GM18511 (cell line): Measurements from ENCODE around the gene RPE65.
"Not testable (repeated sequence)": the region's sequence is repeated elsewhere in the genome, so short reads cannot be mapped to it uniquely, and the experiment has no call there.

ENCODE experiments used
- ATAC-seq: cut with Tn5 transposase; IDR thresholded peaks from one replicate; pipeline ENCODE4 v1.9.1; 2021; ENCODE audit warnings: mild to moderate bottlenecking, moderate library complexity; ENCODE audit not compliant: unreplicated experiment

RPE65 gene

GRCh38 chr1:68449901-68450300, at the start of gene RPE65:
TSS of gene RPE65 (minus strand) at chr1:68449954. CDS start at chr1:68449905, 49 bp downstream.
- ATAC-seq = no peak

GRCh38 chr1:68497358-68497698, 47.6 kb upstream of the RPE65 start:
- ATAC-seq = peak; percentile 34

DNA sequence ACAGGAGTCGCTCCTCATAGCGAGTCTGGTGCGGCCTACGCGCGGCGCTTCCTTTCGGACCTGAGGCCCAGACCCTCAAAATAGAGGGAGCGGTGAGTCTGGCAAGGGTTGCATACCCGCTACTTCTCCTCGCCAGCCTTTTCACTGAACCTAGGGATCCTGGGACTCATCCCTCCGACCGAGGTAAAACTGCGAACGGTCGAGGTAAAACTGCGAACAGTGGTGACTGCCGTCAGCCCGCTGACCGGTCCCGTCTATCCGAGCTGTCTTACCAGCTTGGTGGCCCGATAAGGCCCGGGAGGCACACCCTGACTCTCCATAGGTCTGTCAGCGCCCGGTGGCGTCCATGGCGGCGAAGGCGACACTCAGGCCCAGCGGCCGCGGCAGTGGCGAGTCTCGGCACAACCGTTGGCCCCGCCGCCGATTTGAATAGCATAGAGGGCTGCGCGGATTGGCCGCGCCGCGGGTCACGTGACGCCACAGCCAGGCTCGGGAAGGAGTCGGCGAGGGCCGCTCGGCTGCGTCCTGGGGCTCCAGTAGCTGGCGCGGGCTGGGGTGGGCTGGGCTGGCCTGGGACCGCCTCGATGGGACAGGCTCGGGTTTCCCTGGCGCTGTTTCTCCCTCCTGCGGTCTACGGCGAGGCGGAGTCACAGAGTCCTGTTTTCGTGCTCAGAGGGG, 47.1 kb upstream of the RPE65 start, which contains the start of gene DEPDC1:
TSS of gene DEPDC1 (minus strand) at position 403 of the 678 bp plus-strand sequence. CDS start at position 320, 83 bp downstream.
- peak; percentile 93 for ATAC-seq

DNA sequence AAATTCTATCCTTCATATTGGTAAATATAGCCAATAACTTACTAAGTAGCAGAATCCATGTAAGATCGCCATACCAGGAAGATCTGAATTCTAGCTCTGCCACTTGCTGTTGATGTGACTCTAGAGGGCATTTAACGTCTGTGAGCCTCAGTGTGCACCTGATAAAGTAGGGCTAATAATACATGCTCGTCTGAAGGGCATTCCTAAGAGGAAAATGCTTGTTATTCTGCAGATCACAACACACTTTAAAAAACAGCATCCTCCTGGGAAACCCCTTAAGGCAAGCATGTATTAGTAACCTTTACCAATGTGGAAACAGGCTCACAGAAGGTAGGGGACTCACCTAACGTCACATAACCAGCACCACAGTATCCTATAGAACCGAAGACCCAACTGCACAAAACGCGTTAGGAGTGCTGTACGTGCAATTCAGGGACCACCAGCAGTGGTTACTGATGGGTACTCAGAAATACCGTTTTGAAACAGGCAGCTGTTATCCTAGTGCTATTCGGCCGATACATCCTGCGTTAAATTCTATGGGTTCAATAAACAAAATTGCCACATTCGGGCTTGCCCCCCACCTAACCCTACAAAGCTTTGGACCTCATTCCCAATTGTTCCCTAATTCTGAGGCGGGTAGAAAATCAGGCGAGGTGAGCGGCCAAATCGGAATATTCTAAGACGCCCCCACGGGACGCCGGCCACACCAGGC, 46.4 kb upstream of the RPE65 start:
- ATAC-seq = peak; percentile 23

- ATAC-seq = no peak
These were observed 45.8 kb upstream of the RPE65 start for GRCh38 chr1:68495532-68495931.

GRCh38 chr1:68493193-68493592, 43.4 kb upstream of the RPE65 start:
- no peak for ATAC-seq

DNA sequence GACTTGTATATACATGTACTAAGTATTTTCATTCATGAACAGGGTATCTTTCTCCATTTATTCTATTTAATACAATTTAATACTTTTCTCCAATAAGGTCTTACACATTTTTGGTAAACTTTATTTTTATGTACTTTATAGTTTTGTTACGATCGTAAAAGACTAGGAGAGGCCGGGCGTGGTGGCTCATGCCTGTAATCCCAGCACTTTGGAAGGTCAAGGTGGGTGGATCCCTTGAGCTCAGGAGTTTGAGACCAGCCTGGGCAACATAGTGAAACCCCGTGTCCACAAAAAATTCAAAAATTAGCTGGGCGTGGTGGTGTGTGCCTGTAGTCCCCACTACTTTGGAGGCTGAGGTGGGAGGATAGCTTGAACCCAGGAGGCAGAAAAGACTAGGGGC, 42.5 kb upstream of the RPE65 start:
- ATAC-seq = not testable (repeated sequence)

DNA sequence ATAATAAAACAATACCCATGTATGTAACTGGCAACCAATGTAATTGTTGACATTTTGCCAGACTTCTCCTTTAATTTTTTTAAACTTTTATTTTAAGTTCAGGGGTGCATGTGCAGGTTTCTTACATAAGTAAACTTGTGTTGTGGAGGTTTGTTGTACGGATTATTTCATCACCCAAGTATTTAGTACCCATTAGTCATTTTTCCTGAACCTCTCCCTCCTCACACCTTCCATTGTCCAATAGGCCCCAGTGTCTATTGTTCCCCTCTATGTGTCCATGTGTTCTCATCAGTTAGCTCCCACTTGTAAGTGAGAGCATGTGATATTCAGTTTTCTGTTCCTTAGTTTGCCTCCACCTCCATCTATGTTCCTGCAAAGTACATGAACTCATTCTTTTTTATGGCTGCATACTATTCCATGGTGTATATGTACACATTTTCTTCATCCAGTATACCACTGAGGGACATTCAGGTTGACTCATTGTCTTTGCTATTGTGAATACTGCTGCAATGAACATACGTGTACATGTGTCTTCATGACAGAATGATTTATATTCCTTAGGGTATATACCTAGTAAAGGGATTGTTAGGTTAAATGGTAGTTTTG, 40.4 kb upstream of the RPE65 start:
- ATAC-seq = no peak

DNA sequence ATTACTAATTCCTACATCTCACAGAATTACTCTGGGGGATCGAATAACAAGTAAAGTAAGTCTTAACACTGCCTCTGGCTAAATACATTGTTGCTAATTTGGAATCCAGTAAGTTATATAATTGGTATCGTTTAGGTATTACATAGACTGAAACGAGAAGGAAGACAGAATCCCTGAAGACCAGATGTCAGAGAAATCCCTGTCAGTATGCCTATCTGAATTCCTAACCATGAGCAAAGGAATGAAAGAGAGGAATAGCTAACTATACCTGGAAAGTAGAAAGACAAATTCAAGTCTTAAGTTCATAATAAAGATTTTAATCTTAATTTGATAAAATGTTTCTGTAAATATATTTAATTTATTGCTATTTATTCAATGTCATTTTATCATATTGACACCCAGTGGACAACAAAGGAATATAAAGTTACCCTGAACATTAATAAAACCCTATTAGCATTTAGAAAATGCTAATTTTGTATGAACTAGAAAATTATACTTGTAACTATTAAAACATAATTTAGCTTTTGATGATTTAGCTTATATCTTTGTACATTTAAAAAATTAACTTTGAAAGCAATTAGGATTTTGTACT, 35.8 kb upstream of the RPE65 start:
- no peak for ATAC-seq

GRCh38 chr1:68484618-68485017, 34.9 kb upstream of the RPE65 start:
- ATAC-seq = no peak

DNA sequence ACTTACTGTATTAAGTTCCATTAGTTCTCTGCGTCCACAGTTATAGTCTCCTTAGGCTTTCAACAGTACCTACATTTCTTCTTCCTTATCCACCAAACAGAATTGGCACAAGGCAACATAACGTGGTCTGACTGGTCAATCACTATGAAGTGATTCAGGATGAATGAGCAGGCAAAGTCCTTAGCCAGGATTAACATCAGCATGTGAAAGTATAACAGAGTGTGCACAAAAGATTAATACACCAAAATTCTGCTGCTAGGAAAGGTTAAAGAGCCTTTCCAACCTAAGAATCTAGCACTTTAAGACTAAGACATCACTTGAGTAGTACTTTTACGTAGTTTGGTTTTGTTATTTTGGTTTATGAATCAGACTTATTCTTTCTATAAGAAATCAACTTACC, 31.3 kb upstream of the RPE65 start:
- ATAC-seq = no peak

DNA sequence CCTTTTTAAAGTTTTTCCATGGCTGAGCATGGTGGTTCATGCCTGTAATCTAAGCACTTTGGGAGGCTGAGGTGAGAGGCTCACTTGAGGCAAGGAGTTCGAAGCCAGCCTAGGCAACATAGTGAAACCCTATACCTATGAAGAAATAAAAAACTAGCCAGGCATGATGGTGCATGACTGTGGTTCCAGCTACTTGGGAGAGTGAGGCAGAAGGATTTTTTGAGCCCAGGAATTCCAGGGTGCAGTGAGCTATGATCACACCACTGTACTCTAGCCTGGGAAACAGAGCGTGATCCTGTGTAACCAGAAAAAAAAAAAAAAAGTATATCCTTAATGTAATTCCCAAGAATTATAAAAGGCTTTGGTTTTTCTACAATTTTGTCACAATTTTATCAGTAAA, 29.7 kb upstream of the RPE65 start:
- no peak for ATAC-seq

- ATAC-seq = no peak
These were observed 28.9 kb upstream of the RPE65 start for GRCh38 chr1:68478662-68479061.

DNA sequence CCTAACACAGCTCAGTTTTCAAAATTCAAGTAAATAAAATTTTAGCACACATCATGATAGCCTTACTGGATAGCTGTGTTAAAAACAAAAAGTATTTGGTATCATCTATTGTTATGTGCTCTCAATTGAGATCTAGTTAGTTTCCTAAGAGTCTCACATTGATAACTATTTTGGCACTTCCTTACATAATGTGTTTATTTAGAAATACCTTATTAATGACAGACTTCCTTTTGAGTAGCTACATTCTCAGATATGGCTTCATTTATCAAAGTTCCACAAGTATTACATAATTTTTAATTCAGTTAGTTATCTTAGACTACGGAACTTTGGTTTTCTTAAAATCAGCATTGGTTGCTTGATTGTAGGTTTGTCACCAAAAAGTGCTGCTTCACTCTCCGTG, 26.9 kb upstream of the RPE65 start:
- ATAC-seq = not testable (repeated sequence)

DNA sequence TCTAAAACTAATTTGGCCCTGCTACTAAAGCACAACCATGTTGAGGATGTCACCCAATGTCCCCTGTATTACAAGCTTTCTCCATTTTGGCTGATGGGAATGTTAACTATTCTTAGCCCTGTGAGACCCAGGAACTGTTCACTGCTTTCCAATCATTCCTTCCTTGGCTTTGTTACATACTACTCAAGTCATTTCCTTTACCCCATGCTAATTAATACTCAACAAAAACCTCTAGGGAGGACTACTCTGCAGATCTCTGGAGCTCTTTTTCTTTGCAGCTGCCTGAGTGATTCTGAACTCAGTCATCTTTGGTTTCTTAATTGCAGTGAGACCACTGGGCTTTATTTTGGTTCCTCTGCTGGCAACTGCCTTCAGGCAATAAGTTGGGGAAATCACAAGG, 23.3 kb upstream of the RPE65 start:
- no peak for ATAC-seq

DNA sequence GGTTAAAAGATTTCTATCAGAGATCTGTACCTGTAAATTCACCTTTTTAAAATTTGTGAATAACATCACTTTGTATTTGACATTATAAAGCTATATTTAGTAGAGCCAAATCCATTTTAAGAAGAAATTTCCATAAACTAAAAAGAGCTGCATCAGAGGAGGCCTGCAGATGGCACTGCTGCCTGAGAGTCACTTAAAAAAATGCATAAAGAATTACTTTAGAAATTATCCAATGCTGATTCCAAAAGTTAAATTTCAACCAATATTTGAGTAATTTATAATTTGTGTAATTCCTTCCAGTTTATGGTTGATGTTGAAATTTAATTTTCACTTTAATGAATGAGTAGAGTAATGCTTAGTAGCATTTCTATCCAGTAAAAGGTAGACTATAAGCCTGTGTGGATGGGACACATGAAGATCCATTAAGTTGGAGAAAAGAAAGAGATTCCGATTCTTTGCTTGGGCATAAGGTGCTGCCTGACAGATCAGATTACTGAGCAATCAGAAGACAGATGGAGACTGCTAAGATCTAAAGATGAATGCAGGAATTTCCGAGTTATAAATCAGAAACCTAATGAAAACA, 20.7 kb upstream of the RPE65 start:
- no peak for ATAC-seq

GRCh38 chr1:68464891-68465290, 15.1 kb upstream of the RPE65 start:
- ATAC-seq = no peak

DNA sequence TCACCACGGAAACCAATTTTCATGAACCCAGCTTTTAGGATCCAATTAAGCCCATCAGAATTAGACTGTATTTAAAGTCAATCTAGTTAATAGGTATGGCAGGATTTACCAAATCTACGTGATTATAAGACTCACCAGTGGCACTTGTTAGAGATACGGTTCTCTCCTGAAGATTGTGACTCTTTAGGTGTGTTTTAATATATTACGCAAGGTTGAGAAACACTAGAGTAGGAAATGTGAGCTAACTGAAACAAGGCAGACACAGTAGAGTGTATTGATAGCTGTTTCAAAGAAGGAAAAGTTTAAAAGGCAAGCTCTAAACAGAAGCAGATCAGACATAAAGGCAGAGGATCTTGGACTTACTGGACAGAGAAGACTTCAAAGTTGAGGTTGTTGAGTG, 11.2 kb upstream of the RPE65 start:
- no peak for ATAC-seq

GRCh38 chr1:68459796-68460195, 10.0 kb upstream of the RPE65 start:
- no peak for ATAC-seq

DNA sequence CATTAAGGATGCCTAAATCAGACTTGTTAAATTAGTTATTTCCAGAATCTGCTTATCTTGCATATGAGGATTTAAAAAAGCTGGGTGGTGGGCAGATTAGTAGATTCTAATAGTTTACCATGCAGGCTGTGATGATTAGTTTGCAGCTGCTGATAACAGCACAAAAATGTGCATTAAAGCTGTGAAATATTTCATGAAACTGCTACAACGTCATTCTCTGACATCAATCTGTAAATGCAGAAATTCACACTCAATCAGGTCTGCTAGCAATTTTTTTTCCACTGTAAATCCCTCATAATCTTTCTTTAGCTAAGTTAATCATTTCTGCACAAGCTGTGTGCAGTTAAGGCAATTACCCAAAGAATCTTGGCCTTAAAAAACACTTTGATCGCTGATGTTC, 9.3 kb upstream of the RPE65 start:
- no peak for ATAC-seq

DNA sequence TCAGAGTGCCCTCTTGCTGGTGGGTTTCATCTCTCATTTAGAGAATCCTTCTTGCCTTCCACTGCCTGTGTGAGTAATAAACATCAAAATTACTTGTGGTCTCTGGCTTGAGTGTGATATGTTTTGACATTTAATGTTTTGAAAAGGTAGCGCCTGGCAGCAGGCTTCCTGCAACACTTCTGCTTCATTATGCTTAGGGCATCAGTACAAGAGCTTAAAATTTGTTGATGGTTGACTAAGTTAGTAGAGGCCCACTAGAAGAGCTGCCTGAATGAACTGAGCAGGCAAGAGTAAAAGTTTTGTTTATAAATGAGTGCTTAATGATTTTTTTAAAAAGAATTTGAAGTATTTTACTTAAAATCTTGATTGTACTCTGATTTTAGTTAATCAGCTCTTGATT, 6.4 kb upstream of the RPE65 start:
- no peak for ATAC-seq
